GM12872 (cell line): ENCODE results near the gene GABARAPL2.

ENCODE experiments used
- TF ChIP-seq, protein P1 (sequence below): IDR thresholded peaks from 3 replicates; pipeline ENCODE4 v1.5.1; 2011; ENCODE audit warnings: low read depth, mild to moderate bottlenecking, low read length, moderate library complexity; ENCODE audit not compliant: insufficient read depth

The GABARAPL2 gene

DNA sequence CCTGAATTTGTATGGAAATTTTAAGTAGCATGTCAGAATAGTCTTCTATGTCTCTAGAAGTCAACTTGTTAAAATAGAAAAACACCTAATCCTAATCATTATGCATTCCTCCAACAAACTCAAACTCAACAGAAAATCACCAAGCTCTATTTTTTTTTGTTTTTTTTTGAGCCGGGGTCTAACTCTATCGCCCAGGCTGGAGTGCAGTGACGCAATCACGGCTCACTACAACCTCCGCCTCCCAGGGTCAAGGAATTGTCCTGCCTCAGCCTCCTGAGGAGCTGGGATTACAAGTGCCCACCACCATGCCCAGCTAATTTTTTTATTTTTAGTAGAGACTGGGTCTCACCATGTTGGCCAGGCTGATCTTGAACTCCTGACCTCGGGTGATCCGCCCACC lies 19.9 kb upstream of the GABARAPL2 start:
- TF ChIP-seq, protein P1, sequence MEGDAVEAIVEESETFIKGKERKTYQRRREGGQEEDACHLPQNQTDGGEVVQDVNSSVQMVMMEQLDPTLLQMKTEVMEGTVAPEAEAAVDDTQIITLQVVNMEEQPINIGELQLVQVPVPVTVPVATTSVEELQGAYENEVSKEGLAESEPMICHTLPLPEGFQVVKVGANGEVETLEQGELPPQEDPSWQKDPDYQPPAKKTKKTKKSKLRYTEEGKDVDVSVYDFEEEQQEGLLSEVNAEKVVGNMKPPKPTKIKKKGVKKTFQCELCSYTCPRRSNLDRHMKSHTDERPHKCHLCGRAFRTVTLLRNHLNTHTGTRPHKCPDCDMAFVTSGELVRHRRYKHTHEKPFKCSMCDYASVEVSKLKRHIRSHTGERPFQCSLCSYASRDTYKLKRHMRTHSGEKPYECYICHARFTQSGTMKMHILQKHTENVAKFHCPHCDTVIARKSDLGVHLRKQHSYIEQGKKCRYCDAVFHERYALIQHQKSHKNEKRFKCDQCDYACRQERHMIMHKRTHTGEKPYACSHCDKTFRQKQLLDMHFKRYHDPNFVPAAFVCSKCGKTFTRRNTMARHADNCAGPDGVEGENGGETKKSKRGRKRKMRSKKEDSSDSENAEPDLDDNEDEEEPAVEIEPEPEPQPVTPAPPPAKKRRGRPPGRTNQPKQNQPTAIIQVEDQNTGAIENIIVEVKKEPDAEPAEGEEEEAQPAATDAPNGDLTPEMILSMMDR, result no peak

DNA sequence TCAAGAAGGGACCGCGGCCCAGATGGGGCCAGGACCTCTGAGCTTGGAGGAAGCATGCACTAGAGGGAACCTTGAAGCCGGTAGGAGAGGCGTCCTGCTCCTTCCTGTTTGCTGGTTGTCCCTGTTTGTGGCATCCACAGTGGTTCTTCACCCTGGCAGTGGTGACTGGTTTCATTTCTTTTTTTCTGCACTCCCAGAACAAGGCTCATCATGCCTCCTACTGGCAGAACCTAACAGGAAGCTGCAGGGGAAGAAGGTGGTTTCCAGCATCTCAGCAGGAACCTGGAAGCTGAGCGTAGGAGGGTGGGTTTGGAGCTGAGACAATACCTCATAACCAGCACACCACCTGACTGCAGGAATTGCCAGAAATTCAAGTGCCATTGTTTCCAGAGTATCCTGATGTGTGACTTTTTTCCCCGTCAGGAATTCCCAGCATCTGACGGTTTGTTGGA lies 15.9 kb upstream of the GABARAPL2 start:
- TF ChIP-seq, protein P1, result peak; percentile 75

- TF ChIP-seq, protein P1, result no peak
Observed at GRCh38 chr16:75552951-75553350, 13.2 kb upstream of the GABARAPL2 start.

DNA sequence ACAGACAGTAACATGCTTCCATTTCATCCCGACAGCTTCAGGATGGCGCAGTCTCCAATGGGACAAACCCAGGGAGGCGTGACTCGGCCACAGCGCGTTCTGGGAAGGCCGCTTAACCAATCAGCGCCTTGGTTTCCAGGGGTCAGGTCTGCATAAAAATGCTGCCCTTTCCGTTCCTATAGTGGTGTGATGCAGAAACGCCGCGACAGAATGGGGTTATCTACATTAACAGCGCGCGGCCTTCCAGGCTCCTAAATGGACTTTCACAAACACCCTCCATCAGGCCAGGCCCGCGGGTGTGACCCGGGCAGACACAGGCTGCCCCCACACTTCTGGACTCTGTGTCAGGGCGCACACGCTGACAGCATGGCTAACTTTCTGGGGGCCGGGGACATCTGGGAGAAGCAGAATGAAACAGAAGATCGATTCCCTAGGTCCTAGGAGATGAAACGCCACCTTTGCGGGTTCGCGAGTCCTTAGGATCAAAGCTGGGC lies 10.9 kb upstream of the GABARAPL2 start:
- TF ChIP-seq, protein P1, result no peak

DNA sequence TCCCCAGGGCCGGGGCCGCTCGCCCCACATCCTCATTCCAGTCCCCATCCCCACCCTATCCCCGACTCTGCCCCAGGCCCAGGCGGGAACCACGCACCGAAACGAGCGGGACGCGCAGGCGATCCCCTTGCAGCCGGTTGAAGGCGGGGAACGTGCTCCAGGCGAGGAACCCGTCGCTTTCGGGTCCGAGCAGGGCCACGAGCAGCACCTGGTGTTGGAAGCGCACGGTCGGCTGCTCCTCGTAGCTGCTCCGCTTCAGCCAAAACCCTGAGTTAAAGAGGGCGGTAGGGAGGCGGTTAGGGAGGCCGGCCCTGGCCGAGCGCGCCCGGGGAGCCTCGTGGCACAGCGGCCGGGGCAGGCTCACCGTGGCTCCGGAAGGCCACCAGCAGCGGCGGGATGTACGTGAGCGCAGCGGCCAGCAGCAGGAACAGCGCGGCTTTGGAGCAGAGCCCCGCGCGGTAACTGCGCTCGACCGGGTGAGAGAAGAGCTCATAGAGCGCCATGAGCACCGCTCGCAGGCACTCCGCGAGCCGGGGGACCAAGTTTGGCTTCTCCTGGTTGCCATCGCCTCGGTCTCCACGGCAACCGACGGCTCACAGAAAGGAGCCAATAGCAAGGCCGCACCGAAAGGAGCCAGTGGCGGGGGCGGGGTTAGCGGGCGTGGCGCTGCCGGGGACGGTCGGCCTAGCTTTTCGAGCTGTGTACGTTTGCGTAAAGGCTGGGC lies 10.3 kb upstream of the GABARAPL2 start, which contains the start of gene TMEM231:
Gene TMEM231 (minus strand): TSS at position 546 of the 724 bp plus-strand sequence. CDS start 43 bp downstream, at position 503.
- TF ChIP-seq, protein P1, result 0 out of 3 replicates have a peak, but pooled peaks have one; percentile 10

DNA sequence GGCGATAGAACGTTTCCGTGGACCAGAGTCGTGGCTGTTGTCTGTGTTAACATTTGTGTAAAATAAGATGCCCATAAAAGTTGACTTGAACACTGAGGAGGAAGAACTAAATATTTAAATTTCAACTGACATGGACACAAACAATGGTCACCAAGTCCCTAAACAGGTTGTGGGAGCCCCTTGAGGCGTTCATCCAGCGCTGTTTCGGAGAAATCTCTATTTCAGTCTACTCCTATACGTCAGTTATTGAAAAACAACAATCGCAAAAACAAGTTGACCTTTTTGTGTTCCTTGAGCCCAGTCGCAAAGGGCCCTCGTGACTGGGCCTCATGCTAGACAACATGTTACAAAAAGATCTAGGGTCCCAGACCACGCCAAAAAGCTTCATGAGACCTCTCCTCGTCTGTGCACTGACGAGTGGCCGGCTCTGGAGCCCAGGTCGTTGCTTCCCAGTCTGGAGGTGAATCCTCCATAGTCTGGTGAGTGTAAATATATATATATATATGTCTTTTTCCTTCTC lies 9.7 kb upstream of the GABARAPL2 start:
- TF ChIP-seq, protein P1, result no peak

GRCh38 chr16:75558846-75559401 lies 7.3 kb upstream of the GABARAPL2 start:
- TF ChIP-seq, protein P1, result no peak
